SK-MEL-5 (cell line): ENCODE measurements around the gene COQ8A. TPM values are rescaled to one million over a fixed set of nuclear protein-coding genes. Genes with fewer than 3 reads are reported as not detected.

ENCODE experiments used
- DNase-seq: peaks from one replicate; pipeline ENCODE4 v3.0.0-alpha.2; 2016; ENCODE audit warnings: low read depth, low spot score
- in situ Hi-C: cut with HindIII; loops from 2 replicates; pipeline ENCODE4 v1.10.0; 2016; ENCODE audit warnings: low sequenced_read_pairs, high pct_unique_total_duplicates, low pct_unique_long_range_greater_than_20kb
- total RNA-seq: library from RNA; depleted of rRNA; stranded (reverse); fragments of >200 nt; shearing (Covaris generic); gene quantifications from 2 replicates; pipeline ENCODE4 v1.2.3, GENCODE V29; 2014

COQ8A gene
- total RNA-seq, 1 experiment from 2014 or later = 22.8 TPM

DNA sequence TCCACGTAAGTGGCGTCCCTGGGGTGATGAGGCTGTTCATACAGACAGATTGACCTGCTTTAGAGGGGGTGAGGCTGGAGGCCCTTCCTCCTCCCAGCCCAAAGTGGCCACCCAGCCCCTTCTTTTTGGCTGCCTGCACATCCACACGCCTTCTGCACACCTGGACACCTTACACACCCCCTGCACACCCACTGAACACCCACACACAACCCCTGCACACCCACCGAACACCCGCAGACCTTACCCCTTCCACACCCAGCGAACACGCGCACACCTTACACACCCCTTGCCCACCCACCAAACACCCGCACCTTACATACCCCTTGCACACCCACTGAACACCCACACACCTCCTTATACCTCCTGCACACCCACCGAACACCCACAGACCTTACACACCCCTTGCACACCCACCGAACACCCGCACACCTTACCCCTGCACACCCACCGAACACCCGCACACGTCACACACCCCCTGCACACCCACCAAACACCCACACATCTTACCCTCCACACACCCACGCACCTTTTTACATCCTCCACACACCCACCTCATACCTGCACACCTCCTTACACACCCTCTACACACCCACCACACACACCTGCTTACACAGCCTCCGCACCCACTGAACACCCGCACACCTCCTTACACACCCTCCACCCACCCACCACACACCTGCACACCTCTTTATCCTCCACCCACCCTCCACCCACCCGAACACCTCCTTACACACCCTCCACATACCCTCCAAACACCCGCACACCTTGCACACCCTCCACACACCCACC, 37.7 kb downstream of the COQ8A start:
- in situ Hi-C loops = no loop called here
- no peak for DNase-seq

DNA sequence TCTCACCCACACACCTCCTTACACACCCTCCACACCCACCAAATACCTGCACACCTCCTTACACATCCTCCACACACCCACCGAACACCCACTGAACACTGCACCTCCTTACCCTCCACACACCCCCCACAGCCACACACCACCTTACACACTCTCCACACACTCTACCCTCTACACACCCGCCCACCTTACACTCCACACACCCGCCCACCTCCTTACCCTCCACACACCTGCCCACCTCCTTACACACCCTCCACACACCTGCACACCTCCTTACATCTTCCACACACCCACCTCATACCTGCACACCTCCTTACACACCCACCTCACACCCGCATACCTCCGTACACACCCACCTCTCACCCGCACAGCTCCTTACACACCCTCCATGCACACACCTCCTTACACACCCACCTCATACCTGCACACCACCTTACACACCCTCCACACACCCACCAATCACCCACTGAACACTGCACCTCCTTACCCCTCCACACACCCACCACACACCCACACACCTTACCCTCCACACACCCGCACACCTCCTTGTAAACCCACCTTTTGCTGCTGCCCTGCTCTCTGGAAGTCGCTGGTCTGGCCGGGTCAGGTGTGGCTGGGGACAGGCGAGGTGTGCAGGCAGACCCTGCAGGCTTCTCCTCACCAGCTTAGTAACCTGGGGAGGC, 38.5 kb downstream of the COQ8A start:
- in situ Hi-C loops = no loop called here
- no peak for DNase-seq

DNA sequence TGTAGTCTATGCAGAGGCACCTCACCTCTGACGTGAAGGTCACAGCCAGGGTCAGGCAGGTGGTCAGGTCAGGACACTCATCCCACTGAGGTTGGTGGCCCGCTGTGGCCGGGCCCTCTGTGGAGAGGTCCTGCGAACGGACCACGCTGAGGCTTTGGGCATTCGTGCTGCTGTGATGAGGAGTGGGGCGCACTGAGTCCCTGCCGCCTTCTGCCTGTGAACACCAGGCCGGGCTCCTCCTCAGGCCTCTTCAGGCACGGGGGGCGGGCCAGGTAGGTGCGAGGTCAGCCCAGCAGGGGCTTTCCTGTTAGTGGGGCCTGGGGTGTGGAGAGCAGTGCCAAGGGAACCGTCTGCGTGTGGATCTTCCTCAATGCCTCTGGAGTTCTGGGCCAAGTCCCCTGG, 39.0 kb downstream of the COQ8A start:
- in situ Hi-C loops = no loop called here

DNA sequence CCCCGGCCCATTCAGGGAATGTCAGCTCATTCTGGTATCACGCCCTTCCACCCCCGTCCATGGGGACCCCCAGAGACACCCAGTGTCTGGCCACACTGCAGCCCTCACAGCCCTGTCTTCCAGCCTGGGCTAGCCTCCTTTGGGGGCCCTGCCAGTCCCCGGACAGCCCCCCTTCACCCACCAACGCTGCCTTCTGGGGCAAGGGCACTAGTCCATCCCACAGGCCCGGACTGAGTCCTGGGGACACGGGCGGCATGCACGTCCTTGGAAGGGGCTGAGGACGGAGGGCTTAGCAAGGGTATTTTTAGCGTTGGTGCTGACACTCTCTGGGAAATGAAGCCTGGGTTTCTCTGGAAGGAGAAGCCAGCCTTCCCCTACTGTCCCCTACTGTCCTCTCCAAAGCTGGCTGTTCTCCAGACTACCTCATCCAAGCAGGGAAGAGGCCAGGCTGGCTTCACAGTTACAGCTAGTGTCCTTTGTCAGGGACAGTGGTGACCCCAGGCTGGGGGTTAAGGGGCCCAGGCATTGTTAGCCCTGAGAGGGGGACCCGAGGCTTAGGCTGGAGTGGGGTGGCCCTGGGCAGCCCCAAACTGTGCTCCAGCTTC, 39.5 kb downstream of the COQ8A start:
- in situ Hi-C loops = no loop called here
- DNase-seq = no peak

More for the DNA sequence above, 39.0 kb downstream of the COQ8A start:
- no peak for DNase-seq

DNA sequence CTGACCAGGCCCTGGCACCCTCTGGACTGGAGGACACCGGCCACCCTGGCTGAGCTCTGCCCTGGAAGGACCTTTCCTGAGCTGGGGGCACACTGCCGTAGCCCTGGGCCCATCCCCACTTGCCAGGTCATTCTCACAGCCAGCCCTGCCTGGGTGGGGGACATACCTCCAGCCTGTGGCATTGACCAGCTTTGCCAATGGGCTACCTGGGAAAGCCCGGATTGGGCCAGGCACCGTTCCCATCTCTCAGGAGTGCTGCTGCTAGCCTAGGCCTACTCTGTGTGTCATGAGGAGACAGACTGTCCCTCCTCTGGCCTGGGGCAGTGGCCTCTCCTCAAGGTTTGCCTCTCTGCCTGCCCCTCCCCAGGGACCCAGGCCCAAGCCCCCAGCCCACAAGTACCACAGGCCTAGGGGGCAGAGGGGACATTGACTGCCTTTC, 40.0 kb downstream of the COQ8A start:
- DNase-seq = no peak
- in situ Hi-C loops = no loop called here

DNA sequence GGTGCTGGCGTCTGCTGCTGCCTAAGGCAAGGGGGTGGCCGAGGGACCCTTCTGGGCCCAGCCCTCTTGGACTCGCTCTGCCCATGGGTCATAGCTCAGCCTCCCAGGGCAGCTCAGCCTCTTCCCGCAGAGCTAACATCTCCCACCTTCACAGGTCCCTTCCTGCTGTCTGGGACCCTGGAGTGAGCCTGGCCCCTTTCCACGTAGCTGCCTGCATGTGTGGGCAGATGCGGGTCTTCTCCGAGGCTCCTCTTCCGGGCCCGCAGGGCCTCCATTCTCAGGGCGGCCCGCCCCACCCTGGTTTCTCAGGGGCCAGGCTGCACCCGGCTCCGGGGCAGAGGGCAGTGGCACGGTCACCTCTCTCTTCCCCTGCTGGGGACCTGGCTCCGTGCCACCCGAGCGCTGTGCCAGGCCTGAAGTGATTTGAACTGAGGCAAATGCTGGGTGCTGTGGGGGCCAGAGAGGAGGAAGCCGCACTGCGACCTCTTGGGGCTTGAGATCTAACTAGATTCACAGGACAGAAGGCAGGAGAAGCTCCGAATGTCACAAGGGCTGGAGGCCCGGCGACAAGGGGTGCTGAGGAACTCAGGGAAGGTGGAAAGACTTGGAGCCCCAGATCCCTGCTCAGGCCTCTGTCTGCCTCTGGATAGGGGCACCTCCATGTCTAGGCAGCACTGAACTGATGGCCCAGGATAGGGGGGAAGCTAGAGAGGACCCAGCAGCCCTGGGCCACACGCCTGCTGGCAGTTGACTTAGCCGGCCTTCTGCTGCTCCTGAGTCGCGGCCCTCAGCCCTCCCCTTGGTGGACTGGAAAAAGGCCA, 40.7 kb downstream of the COQ8A start:
- in situ Hi-C loops = no loop called here
- DNase-seq = no peak

DNA sequence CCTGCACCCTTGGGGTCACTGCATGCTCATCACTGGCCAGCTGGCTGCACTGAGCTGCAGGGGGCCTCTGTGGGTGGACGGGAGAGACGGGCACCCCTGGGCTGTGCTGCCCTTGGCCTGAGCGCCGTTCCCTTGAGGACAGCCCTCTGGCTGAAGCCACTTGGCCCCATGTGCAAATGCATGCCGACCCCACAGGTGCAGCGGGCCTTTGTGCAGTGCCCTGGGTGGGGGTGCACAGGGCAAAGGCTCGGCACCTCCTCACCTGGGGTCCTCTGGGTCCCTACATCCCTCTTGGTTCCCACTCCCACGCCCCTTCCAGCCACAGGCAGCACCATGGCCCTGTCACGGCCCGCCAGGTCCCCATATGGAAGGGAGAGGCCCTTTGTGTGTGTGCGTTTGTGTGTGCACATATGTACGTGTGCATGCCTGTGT, 41.3 kb downstream of the COQ8A start:
- DNase-seq = no peak
- in situ Hi-C loops = no loop called here

DNA sequence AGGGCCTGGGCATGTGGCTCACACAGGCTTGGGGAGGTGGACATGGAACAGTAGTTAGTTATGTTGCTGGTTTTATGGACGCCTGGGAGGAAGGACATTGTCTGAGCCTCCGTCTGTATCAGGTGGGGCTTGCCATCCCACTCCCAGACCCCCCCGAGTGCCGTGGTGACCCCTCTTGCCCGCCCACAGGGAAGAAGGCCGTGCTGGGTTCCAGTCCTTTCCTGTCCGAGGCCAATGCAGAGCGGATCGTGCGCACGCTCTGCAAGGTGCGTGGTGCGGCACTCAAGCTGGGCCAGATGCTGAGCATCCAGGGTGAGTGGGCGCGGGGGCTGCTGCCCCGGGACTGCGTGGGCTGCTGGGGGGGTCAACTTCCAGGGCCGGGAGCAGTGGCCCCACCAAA, 41.7 kb downstream of the COQ8A start:
- no peak for DNase-seq
- in situ Hi-C loops = no loop called here

DNA sequence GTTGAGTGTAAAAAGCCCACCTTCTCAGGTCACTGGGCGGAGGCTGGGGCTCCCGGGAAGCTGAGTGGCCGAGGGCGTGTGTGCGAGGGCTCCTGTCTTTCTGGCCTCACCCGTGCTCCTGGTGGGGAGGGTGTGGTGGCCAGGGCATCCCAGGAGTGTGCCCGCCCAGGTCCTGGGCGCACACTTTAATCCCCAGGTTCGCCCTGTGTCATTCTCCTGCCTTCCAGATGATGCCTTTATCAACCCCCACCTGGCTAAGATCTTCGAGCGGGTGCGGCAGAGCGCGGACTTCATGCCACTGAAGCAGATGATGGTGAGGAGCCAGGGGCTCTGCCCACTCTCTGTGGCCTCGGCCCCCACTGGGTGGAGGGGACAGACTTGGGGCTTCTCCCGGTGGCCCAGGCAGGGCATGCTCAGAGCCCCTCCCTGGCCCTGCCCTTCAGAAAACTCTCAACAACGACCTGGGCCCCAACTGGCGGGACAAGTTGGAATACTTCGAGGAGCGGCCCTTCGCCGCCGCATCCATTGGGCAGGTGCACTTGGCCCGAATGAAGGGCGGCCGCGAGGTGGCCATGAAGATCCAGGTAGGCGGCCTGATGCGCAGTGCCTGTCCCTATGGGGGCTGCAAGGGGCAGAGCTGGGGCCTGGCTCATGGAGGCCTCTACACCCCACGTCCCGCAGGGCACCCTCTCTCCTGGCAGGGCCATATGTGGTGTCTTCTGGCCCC, 42.5 kb downstream of the COQ8A start:
- no peak for DNase-seq
- in situ Hi-C loops = no loop called here

DNA sequence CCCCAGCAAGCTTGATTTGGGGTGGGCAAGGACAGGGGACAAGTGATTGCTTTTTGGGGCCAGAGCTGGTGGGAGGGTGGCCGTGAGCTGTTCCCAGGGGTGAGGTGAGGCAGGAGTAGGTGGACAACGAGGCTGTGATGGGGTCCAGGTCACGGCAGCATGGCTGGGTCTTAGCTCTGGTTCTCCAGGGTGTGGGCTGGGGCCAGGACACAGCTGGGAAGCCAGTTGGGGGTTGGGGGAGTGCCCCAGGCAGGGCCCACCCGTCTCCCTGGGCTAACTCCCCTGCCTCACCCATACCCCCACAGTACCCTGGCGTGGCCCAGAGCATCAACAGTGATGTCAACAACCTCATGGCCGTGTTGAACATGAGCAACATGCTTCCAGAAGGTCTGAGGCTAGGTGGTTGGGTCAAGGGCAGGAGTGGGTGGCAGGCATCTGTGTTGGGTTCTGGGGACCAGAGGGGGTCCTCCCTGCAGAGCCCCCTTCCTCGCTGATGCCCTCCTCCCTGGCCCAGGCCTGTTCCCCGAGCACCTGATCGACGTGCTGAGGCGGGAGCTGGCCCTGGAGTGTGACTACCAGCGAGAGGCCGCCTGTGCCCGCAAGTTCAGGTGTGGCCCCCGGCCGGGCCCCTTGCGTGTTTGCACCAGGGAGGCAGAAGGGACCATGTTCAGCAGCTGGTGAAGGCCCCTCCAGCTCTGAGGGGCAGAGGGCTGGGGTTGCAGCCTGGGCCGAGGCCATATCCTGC, 43.3 kb downstream of the COQ8A start:
- no peak for DNase-seq
- in situ Hi-C loops = no loop called here

DNA sequence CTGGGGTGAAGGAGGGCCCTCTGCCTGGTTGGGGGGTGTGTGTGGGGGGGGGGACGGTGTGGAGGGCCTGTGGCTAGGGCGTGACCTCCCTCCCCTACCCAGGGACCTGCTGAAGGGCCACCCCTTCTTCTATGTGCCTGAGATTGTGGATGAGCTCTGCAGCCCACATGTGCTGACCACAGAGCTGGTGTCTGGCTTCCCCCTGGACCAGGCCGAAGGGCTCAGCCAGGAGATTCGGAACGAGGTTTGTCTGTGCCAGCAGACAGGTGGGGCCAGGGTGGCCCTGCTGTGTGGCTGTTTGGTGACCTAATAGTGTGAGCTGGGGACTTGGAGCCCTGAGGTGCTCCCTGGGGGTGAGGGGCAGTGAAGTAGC, 43.9 kb downstream of the COQ8A start:
- DNase-seq = no peak
- in situ Hi-C loops = no loop called here

DNA sequence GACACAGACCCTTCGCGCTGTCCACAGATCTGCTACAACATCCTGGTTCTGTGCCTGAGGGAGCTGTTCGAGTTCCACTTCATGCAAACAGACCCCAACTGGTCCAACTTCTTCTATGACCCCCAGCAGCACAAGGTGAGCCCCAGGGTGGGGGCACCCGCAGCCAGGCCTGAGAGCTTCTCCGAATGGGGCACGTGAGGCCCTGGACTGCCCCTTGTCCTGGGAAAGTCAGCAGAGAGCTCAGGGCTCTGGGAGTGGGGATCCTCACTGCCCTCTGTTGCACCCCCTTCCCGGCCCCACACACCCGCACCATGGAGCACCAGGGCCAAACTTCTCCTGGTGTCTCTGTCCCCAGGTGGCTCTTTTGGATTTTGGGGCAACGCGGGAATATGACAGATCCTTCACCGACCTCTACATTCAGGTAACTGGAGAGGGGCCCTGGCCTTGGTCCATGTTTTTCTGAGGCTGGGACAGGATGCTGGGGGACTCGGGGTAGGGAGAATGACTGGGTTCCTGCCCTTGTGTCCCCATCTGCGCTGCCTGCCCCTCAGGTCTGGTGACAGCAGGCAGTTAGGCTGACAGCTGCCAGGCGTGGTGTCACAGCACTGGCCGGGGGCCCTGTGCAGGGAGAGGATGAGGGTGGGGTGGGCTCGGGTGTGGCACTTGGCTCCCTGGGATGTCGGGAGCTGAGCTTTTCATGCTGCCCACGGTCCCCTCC, 44.6 kb downstream of the COQ8A start:
- in situ Hi-C loops = no loop called here
- DNase-seq = no peak

DNA sequence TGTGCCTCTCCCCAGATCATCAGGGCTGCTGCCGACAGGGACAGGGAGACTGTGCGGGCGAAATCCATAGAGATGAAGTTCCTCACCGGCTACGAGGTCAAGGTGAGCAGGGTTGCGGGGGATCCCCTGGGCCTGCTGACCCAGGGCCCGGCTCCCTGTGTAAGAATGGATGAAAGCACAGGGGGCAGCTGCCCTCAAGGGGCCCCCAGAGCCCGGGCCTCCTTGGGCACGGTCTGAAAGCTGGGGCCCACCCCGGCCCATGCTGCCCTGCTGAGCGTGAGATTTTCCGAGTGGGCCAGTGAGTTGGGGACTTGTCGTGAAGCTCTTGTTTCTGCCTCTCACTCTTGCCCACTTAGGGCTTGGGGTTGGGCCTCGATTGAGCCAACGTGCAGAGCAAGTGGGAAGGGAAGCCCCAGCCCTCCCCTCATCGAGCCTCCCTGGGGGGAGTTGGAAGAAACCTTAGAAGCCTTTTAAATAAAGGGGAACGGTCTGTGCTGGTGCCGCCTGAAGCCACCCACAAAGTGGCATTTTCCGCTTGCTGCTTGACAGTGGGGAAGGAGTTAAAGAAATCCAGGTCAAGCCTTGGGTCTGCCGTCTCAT, 45.2 kb downstream of the COQ8A start:
- in situ Hi-C loops = no loop called here
- DNase-seq = no peak

DNA sequence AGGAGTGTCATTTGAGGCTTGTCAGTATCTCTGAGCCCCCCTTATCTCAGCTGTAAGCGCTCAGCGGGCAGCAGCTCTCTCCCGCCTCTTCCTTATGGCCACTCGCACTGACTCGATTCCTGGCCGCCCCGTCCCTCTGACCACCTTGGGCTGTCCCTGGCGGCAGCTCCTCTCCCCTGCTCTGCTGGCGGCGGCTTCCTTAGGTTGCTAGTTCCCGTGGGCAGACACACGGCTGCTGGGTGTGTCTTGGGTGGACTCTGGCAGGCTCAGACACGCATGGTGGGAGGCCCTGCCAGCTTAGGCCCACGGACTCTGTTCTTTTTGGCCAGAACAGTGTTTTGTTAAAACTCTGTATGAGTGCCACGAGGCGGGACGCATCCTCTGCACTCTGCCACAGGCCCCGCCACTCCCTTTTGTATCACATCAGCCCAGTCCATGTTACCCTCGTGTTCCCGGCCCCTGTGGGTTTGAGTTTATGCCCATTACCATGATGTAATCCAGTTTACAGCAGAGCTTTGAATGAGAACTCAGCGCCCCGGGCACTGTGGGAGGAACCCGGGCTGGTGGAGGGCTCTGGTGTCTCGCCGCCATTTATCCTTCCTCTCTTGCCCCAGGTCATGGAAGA, 45.9 kb downstream of the COQ8A start:
- in situ Hi-C loops = no loop called here

DNA sequence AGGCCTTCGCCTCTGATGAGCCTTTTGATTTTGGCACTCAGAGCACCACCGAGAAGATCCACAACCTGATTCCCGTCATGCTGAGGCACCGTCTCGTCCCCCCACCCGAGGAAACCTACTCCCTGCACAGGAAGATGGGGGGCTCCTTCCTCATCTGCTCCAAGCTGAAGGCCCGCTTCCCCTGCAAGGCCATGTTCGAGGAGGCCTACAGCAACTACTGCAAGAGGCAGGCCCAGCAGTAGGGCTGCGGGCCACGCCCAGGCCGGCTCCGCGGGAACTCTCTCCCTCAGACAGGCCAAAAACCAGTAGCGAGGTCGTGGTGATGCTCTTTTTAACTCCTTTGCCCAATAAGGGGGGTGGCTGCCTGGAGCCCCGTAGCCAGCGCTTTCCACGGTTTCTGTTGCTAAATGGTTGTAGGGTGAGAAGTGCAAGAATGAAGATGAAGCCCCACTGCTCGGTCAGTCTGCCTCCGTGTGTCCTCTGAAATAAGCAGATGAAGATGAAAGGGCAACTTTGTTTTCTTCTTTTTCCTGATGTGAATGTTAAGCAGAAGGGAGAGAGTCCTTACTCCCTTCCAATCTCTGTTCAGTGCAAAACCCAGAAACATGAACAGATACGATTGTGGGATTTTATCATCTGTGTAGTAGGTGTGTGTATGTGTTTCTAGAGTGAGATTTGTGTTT, 46.5 kb downstream of the COQ8A start:
- in situ Hi-C loops = no loop called here
- DNase-seq = no peak

More for the DNA sequence above, 45.9 kb downstream of the COQ8A start:
- no peak for DNase-seq
